PC-3 (cell line): ENCODE results near the gene LYRM4.

ENCODE experiments used
- CTCF ChIP-seq: fragments of 300-600 bp; sonication (generic); conservative IDR thresholded peaks from 2 replicates; pipeline ENCODE4 v1.5.1; 2017; ENCODE audit warnings: antibody characterized with exemption, low read depth, mild to moderate bottlenecking, low read length
- EZH2 ChIP-seq: fragments of 300-600 bp; sonication (generic); IDR thresholded peaks from one replicate; pipeline ENCODE4 v1.6.1; 2017; ENCODE audit warnings: antibody characterized with exemption, mild to moderate bottlenecking, low read length; ENCODE audit not compliant: unreplicated experiment
- EZH2phosphoT487 ChIP-seq: fragments of 300-600 bp; sonication (generic); IDR thresholded peaks from 2 replicates; pipeline ENCODE4 v1.6.1; 2018; ENCODE audit warnings: mild to moderate bottlenecking, antibody characterized with exemption, low read length, borderline replicate concordance

- TF ChIP-seq CTCF (no peak), EZH2 (no peak), EZH2phosphoT487 (no peak)
Measured at GRCh38 chr6:5105146-5105545, 155.6 kb downstream of the LYRM4 start.
